Left cardiac atrium (tissue), 4 donors: ENCODE measurements around the gene PTDSS2. TPM values are rescaled to one million over a fixed set of nuclear protein-coding genes. Genes with fewer than 3 reads are reported as not detected.

Experiments
- ATAC-seq, 2 donors: fragments of 200-7000 bp; cut with Tn5 transposase; one replicate each; pipeline ENCODE4 v1.9.1; 2020; ENCODE audit warnings: mild to moderate bottlenecking in 2 of 2, moderate library complexity in 2 of 2
- DNase-seq: peaks from one replicate; pipeline ENCODE4 v3.0.0-alpha.2; 2020
- intact Hi-C, 2 donors: fragments of 100-400 bp; cut with DNase I; formaldehyde crosslinking; loops; one replicate each; pipeline versions ENCODE4 v1.14.1 to v1.15.1; 2022 to 2023
- total RNA-seq, 2 donors: library from RNA; stranded (reverse); fragmentation: NEBNext Ultra II Directional; extraction: Animal tissue kit (Norgen Biotek cat#: 25700); gene quantifications; one replicate each; pipeline ENCODE4 v1.2.1, GENCODE V29; 2021
- donor health status: DM: no; HTN: yes; CAD: no.
- donor health status: DM: no; HTN: yes; CAD: no; lungs with severe emphysema.
- donor health status: DM: yes; HTN: yes; CAD: no.
- donor health status: Dilated cardiomyopathy.

Gene PTDSS2
- total RNA-seq, 2 donors from 2014 or later = 21.5 to 26.5 TPM

- peak; percentile 13 for DNase-seq
These were observed 81.9 kb downstream of the PTDSS2 start for GRCh38 chr11:531919-532526.

GRCh38 chr11:532527-532985 lies 82.5 kb downstream of the PTDSS2 start:
- intact Hi-C loops = no loop called here
- peak; percentile 17 for DNase-seq

More at GRCh38 chr11:531919-532526, 81.9 kb downstream of the PTDSS2 start:
- ATAC-seq = no peak
- intact Hi-C loops = no loop called here

GRCh38 chr11:532986-533585 lies 83.0 kb downstream of the PTDSS2 start:
- DNase-seq (peak; percentile 27), ATAC-seq (no peak)
- intact Hi-C loops = no loop called here

More at GRCh38 chr11:532527-532985, 82.5 kb downstream of the PTDSS2 start:
- ATAC-seq = no peak

DNA sequence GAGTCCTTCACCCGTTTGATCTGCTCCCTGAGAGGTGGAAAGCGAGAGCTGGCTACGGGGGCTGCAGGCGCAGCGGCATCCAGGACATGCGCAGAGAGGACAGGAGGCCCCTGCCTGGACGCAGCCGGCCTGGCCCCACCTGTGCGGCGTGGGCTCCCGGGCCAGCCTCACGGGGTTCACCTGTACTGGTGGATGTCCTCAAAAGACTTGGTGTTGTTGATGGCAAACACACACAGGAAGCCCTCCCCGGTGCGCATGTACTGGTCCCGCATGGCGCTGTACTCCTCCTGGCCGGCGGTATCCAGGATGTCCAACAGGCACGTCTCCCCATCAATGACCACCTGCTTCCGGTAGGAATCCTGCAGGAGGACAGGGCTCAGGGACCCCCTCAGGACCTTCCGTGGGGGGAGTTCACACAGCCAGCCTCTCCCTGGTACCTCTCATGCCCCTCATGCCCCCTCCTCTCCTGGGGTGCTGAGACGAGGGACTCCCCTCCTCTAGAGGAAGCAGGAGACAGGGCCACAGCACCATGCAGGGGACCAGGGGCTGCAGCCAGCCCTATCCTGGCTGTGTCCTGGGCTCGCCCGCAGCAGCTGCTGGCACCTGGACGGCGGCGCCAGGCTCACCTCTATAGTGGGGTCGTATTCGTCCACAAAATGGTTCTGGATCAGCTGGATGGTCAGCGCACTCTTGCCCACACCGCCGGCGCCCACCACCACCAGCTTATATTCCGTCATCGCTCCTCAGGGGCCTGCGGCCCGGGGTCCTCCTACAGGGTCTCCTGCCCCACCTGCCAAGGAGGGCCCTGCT lies 83.7 kb downstream of the PTDSS2 start:
- intact Hi-C loops = no loop called here
- DNase-seq = peak; percentile 27
- no peak for ATAC-seq

- intact Hi-C loops = no loop called here
- DNase-seq (peak; percentile 36), ATAC-seq (no peak)
These were observed 84.5 kb downstream of the PTDSS2 start for GRCh38 chr11:534396-535209.

GRCh38 chr11:535210-535518 lies 85.1 kb downstream of the PTDSS2 start:
- intact Hi-C loops = no loop called here
- DNase-seq = no peak
- ATAC-seq = no peak

DNA sequence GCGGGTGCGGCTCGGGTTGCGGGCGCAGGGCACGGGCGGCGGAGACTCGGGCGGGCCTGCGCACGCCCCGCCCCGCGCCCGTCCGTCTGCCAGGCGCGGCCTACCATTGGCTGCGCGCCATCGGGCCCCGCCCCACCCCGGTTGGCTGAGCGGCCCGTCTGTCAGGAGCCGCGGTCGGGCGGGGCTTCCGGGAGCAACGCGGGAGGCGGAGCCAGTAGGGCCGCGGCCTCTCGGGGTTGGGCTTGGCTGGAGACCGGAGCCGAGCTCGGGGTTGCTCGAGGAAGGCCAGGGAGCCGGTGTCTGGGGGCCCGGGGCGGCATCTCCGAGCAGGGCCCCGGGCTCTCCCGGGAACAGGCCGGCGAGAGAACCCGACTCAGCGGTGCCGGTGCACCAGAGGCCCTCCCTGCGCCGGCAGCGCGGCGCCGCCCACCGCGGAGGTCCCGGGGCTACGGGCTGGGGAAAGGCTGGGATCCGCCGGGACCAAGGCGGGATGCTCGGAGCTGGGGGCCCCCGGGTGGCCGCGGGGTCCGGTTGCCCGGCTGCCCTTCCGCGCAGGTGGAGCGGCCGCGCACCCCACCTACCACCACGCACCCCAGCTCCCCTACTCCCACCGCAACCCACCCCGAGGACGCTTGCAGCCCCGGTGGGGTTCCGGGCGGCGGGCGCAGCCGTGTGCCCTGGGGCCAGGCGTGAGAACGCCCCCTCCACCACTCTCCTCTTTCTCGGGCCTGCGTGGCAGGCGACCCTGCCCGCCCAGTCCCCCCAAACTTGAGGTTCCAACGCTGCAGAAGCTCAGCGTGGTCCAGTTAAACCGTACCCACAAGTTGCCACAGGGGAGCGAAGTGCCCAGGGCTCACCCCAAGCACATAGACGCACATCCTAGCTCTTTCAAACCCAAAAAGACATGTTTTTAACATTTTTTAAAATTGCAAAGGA lies 85.7 kb downstream of the PTDSS2 start, which contains the start of gene HRAS:
Gene HRAS, minus strand, starts transcription at position 58 of the 936 bp plus-strand sequence.
- DNase-seq = peak; percentile 94
- peak; percentile 92 to 94 for ATAC-seq
- intact Hi-C loops = no loop called here

DNA sequence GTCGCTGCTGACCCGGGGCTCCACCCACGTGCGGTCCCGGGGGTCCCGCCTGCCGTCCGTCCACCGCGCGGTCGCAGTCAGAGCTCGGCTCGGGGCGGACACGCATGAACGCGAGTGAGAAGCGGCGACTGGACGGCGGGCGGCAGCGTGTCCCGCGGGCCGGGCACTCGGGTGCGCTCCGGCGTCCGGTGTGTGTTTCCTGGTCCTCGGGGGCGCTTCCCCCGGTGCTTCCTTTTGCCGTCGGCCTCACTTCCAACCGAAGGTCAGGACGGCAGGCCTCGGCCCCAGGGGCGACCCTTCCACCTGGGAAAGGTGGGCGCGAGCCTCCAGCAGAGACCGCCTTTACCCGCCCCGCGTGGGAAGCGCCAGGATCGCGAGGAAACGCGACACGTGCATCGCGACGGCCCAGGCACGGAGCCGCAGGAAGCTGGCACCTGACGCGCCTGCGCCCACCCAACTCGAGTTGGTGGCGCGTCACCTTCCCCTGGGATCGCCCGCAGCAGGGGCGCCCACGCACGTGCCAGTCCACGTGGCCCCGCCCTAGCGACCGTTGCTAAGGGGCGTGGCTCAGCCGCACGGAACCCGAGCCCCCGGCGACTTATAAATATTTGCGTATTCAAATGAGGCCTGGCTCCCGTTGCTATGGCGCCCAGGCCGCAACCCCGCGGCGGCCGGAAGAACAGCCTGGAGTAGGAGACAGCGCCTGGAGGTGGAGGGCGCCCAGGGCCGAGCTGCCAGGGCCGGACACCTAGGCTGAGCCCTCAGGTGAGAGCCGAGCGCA lies 87.0 kb downstream of the PTDSS2 start, which contains the start of gene LRRC56:
Gene LRRC56, plus strand, starts transcription at position 687 of the 781 bp plus-strand sequence. CDS start 3,158 bp downstream, outside the sequence.
- intact Hi-C loops = no loop called here
- DNase-seq (peak; percentile 84), ATAC-seq (peak; percentile 20 to 53)

- ATAC-seq = no peak
- intact Hi-C loops = no loop called here
- DNase-seq = peak; percentile 12
These were observed 87.7 kb downstream of the PTDSS2 start for GRCh38 chr11:537622-538430.

DNA sequence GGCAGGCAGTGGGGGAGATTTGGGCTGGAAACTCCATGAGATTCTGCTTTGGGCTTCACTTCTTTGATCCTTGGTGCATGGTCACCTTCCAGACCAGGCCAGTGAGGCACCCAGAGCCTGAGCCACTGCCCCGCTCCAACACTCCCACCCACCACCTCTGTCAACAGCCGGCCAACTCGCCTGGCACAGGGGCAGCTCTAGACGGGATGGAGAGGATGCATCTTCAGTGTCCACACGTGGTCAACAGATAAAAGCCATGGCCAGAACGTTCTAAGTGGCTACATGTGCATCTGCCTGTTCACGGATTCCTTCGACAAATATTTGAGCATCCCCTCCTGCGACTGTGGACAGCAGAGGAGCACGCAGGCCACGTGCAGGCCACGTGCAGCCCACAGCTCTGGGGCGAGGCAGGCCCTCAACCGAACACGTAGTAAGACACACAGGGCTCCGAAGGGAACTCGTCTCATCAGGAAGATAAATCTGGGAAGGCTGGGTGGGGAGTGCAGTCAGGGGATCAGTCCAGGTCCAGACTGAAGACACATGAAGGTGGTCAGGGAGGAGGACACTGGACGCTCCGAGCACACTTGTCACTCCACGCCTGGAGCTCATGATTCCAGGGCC lies 88.5 kb downstream of the PTDSS2 start:
- DNase-seq = peak; percentile 16
- intact Hi-C loops = no loop called here
- no peak for ATAC-seq

DNA sequence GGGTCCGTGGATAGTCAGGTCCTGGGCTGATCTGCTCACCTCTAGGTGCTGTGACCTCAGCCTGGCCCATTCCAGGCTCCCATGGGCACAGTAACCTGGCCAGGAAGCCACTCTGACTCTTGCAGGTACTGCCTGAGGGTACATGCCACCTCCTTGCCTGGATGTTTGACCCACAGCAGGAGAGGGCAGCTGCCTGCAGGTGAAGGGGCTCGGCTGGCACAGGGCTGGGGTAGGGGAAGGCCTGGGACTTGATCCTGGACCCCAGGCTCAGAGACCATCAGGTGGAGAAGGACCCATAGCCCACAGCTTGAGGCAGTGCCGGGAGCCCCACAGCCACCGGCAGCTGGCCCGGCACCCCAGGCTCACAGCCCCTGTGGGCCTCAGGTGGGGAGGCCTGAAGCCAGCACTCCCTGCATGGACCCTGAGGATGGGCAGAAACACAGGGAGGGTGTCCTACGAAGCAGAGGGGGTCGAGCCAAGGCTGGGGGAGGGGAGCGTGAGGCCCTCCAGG lies 89.9 kb downstream of the PTDSS2 start:
- intact Hi-C loops = no loop called here
- peak; percentile 18 for DNase-seq
- no peak for ATAC-seq

Other genes with a start within 250 kb of the PTDSS2 start
- gene BET1L, start 242.9 kb upstream of the PTDSS2 start, total RNA-seq = 10 to 100 TPM; 27.6 to 44.5 TPM
- 10 to 100 TPM; 54.1 to 67.4 TPM for gene RIC8A, start 242.6 kb upstream of the PTDSS2 start, total RNA-seq
- 10 to 100 TPM; 21.1 to 21.6 TPM for gene SIRT3, start 213.9 kb upstream of the PTDSS2 start, total RNA-seq
- gene PSMD13, start 213.3 kb upstream of the PTDSS2 start, total RNA-seq = 10 to 100 TPM; 75.5 to 87.3 TPM
- gene NLRP6, start 171.9 kb upstream of the PTDSS2 start, total RNA-seq = under 1 TPM; 0.16 to 0.62 TPM
- 10 to 100 TPM; 10.8 to 15.8 TPM for gene PGGHG, start 161.2 kb upstream of the PTDSS2 start, total RNA-seq
- not detected for gene IFITM5, start 150.8 kb upstream of the PTDSS2 start, total RNA-seq
- 100 to 1,000 TPM; 420 to 494 TPM for gene IFITM2, start 142.5 kb upstream of the PTDSS2 start, total RNA-seq
- 100 to 1,000 TPM; 151 to 215 TPM for gene IFITM1, start 136.2 kb upstream of the PTDSS2 start, total RNA-seq
- gene IFITM3, start 129.4 kb upstream of the PTDSS2 start, total RNA-seq = 100 to 1,000 TPM; 669 to 779 TPM
- 1 to 10 TPM; 2.1 to 2.4 TPM for gene B4GALNT4, start 80.8 kb upstream of the PTDSS2 start, total RNA-seq
- under 1 TPM; 0.52 to 0.68 TPM for gene PKP3, start 56.1 kb upstream of the PTDSS2 start, total RNA-seq
- 10 to 100 TPM; 35.4 to 36.7 TPM for gene SIGIRR, start 35.3 kb upstream of the PTDSS2 start, total RNA-seq
- 1 to 10 TPM in 1 of 2 donors, under 1 TPM in 1; 0.55 to 1.6 TPM for gene ANO9, start 8.3 kb upstream of the PTDSS2 start, total RNA-seq
- gene RNH1, start 57.0 kb downstream of the PTDSS2 start, total RNA-seq = 100 to 1,000 TPM; 153 to 159 TPM
- 10 to 100 TPM; 47.9 to 56.5 TPM for gene HRAS, start 85.3 kb downstream of the PTDSS2 start, total RNA-seq
- gene LRRC56, start 87.2 kb downstream of the PTDSS2 start, total RNA-seq = under 1 TPM; 0.47 to 0.68 TPM
- 1 to 10 TPM in 1 of 2 donors, under 1 TPM in 1; 0.58 to 1.1 TPM for gene LMNTD2, start 110.5 kb downstream of the PTDSS2 start, total RNA-seq
- 1 to 10 TPM; 3.2 to 4.4 TPM for gene RASSF7, start 110.7 kb downstream of the PTDSS2 start, total RNA-seq
- gene PHRF1, start 126.2 kb downstream of the PTDSS2 start, total RNA-seq = 10 to 100 TPM; 17.3 to 21.5 TPM
- 10 to 100 TPM; 12.1 to 24.3 TPM for gene IRF7, start 165.7 kb downstream of the PTDSS2 start, total RNA-seq
- not detected for gene CDHR5, start 174.7 kb downstream of the PTDSS2 start, total RNA-seq
- not detected for gene SCT, start 176.9 kb downstream of the PTDSS2 start, total RNA-seq
- under 1 TPM; 0.15 to 0.29 TPM for gene DRD4, start 187.0 kb downstream of the PTDSS2 start, total RNA-seq
- 10 to 100 TPM; 19.2 to 21.1 TPM for gene DEAF1, start 244.9 kb downstream of the PTDSS2 start, total RNA-seq
- 10 to 100 TPM; 11.3 to 15.6 TPM for gene TMEM80, start 245.5 kb downstream of the PTDSS2 start, total RNA-seq